C4-2B (cell line): ENCODE results near the gene FEZ2.

Experiments
- ZFX ChIP-seq: fragments of 450-650 bp; IDR thresholded peaks from 2 replicates; pipeline ENCODE4 v1.6.1; 2017
- TF ChIP-seq, protein P1 (sequence below): fragments of 450-650 bp; conservative IDR thresholded peaks from 2 replicates; pipeline ENCODE4 v1.5.1; 2017; ENCODE audit warnings: mild to moderate bottlenecking

DNA sequence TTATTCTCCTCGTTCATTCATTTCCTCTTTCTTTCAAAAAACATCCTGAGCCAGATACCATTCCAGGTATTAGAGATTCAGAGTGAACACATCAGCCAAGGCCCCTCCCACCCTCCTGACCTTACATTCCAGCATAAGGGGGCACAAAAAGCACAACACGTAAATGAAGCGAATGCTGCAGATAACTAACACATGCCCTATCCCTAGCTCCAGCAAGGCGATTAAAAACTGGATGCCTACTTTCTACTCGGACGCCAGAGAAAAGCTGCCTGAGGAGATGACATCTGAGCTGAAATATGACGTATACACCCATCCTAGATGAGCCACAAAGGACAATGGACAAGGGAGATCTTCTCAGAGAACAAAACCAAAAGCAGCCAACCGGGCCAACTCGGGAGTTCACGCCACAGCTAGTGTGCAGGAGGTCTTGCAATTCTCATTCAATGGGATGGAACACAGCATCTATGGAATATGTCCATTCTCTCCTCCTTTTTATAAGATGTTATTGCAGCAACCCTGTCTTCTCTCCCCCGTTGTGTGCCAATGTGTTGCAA, 33.5 kb downstream of the FEZ2 start:
- TF ChIP-seq, protein P1, sequence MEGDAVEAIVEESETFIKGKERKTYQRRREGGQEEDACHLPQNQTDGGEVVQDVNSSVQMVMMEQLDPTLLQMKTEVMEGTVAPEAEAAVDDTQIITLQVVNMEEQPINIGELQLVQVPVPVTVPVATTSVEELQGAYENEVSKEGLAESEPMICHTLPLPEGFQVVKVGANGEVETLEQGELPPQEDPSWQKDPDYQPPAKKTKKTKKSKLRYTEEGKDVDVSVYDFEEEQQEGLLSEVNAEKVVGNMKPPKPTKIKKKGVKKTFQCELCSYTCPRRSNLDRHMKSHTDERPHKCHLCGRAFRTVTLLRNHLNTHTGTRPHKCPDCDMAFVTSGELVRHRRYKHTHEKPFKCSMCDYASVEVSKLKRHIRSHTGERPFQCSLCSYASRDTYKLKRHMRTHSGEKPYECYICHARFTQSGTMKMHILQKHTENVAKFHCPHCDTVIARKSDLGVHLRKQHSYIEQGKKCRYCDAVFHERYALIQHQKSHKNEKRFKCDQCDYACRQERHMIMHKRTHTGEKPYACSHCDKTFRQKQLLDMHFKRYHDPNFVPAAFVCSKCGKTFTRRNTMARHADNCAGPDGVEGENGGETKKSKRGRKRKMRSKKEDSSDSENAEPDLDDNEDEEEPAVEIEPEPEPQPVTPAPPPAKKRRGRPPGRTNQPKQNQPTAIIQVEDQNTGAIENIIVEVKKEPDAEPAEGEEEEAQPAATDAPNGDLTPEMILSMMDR, result no peak
- no peak for TF ChIP-seq ZFX
